ENCODE measurements around the gene ARL1.

- TF ChIP-seq CTCF (IDR thresholded peaks at IDR 0.05), result no peak
- no peak for TF ChIP-seq EZH2 (IDR thresholded peaks at IDR 0.05; ENCODE audit: borderline replicate concordance, insufficient read depth, low read depth, low read length, poor library complexity, severe bottlenecking)
Observed at GRCh38 chr12:101436136-101436535, 28.6 kb upstream of the ARL1 start.
